ENCODE results near the gene QKI.

- TF ChIP-seq CTCF (IDR thresholded peaks at IDR 0.05) (no peak), POLR2A (IDR thresholded peaks at IDR 0.05) (no peak)
These were observed 132.8 kb downstream of the QKI start for GRCh38 chr6:163547287-163547686.
